Measurements from ENCODE around the gene DEF6.

DEF6 gene

DNA sequence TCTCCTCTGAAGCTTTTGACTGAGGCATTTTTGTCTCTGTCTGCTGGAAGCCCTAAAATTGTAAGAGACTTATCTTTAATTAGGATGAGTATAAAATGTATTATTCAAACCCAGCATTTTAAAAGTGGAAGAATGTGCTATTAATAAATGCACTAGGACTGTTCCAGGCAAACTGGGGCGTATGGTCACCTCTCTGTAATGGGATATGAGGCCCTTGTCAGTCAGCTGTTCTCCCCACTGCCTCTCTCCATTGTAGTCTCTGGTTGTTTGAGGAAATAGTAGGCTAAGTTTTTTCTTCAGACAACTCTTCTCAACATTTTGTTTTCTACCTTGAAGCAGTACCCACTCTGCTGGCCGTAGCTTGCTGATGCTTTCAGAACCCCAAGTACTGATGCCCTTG, 14.3 kb upstream of the DEF6 start:
- DNase-seq (ENCODE audit: extremely low read depth, insufficient read length): no peak

GRCh38 chr6:35287671-35288396, 9.8 kb upstream of the DEF6 start:
- Histone ChIP-seq H3K36me3 (ENCODE audit: control insufficient read depth, insufficient read depth, low read length) (peaks cover 33% of the 10 kb centered on the region), H3K4me3 (replicated peaks; ENCODE audit: low read depth, low read length) (no peak overlapping the region), H3K27me3 (replicated peaks; ENCODE audit: control insufficient read depth, insufficient read depth, low read length) (no peaks in the 10 kb centered on the region)
- DNase-seq (ENCODE audit: extremely low read depth, insufficient read length): no peak
- TF ChIP-seq, protein P1, sequence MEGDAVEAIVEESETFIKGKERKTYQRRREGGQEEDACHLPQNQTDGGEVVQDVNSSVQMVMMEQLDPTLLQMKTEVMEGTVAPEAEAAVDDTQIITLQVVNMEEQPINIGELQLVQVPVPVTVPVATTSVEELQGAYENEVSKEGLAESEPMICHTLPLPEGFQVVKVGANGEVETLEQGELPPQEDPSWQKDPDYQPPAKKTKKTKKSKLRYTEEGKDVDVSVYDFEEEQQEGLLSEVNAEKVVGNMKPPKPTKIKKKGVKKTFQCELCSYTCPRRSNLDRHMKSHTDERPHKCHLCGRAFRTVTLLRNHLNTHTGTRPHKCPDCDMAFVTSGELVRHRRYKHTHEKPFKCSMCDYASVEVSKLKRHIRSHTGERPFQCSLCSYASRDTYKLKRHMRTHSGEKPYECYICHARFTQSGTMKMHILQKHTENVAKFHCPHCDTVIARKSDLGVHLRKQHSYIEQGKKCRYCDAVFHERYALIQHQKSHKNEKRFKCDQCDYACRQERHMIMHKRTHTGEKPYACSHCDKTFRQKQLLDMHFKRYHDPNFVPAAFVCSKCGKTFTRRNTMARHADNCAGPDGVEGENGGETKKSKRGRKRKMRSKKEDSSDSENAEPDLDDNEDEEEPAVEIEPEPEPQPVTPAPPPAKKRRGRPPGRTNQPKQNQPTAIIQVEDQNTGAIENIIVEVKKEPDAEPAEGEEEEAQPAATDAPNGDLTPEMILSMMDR (IDR thresholded peaks at IDR 0.05; ENCODE audit: insufficient read depth, low read length, poor library complexity, severe bottlenecking): no peak

More for the DNA sequence above, 14.3 kb upstream of the DEF6 start:
- peaks cover 26% of the 10 kb centered on the region for H3K36me3 ChIP-seq (ENCODE audit: control insufficient read depth, insufficient read depth, low read length)
- TF ChIP-seq, protein P1 (IDR thresholded peaks at IDR 0.05; ENCODE audit: insufficient read depth, low read length, poor library complexity, severe bottlenecking): no peak
- no peak overlapping the region for H3K4me3 ChIP-seq (replicated peaks; ENCODE audit: low read depth, low read length)
- H3K27me3 ChIP-seq (replicated peaks; ENCODE audit: control insufficient read depth, insufficient read depth, low read length): no peaks in the 10 kb centered on the region

DNA sequence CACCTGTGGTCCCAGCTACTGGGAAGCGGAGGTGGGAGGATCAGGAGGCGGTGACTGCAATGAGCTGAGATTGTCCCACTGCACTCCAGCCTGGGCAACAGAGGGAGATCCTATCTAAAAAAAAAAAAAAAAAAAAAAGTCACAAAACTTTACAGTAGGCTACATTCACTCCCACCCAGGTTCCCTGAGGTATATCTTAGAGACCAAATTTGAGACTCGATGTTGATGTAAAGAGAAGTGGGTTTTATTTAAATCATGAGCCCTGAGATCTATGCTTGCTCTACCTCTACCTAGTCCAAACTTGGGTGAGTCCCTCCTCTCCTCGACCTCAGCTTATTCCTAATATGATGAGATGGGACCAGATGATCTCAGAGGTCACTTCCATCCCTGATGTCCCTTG, 8.8 kb upstream of the DEF6 start:
- no peaks in the 10 kb centered on the region for H3K27me3 ChIP-seq (replicated peaks; ENCODE audit: control insufficient read depth, insufficient read depth, low read length)
- peaks cover 33% of the 10 kb centered on the region for H3K36me3 ChIP-seq (ENCODE audit: control insufficient read depth, insufficient read depth, low read length)
- DNase-seq (ENCODE audit: extremely low read depth, insufficient read length): no peak
- TF ChIP-seq, protein P1 (IDR thresholded peaks at IDR 0.05; ENCODE audit: insufficient read depth, low read length, poor library complexity, severe bottlenecking): no peak
- no peak overlapping the region for H3K4me3 ChIP-seq (replicated peaks; ENCODE audit: low read depth, low read length)

DNA sequence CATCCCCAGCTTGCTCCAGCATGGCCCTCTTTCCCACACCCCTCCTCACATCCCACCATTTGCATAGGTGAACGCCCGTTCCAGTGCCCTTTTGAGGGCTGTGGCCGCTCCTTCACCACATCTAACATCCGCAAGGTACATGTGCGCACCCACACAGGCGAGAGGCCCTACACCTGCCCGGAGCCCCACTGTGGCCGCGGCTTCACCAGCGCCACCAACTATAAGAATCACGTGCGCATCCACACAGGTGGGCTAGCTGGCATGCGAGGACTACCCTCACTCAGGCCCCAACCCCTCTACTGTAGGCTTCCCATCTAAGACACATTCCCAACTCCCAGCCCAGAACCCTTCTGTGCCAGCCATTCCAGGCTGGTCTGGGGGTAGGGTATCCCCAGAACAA, 6.1 kb upstream of the DEF6 start:
- TF ChIP-seq, protein P1 (IDR thresholded peaks at IDR 0.05; ENCODE audit: insufficient read depth, low read length, poor library complexity, severe bottlenecking): no peak
- Histone ChIP-seq H3K36me3 (ENCODE audit: control insufficient read depth, insufficient read depth, low read length) (peaks cover 36% of the 10 kb centered on the region), H3K4me3 (replicated peaks; ENCODE audit: low read depth, low read length) (no peak overlapping the region), H3K27me3 (replicated peaks; ENCODE audit: control insufficient read depth, insufficient read depth, low read length) (no peaks in the 10 kb centered on the region)
- no peak for DNase-seq (ENCODE audit: extremely low read depth, insufficient read length)

DNA sequence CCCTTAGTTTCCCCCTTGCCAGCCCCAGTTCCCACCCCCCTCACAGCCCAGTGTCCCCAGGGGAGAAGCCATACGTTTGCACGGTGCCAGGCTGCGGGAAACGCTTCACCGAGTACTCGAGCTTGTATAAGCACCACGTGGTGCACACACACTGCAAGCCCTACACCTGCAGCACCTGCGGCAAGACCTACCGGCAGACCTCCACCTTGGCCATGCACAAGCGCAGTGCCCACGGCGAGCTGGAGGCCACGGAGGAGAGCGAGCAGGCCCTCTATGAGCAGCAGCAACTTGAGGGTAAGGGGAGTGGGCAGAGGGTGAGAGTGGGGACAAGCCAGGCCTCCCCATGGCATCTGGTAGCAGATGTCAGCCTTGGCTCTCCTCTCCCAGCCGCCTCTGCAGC, 5.1 kb upstream of the DEF6 start:
- Histone ChIP-seq H3K36me3 (ENCODE audit: control insufficient read depth, insufficient read depth, low read length) (peaks cover 32% of the 10 kb centered on the region), H3K27me3 (replicated peaks; ENCODE audit: control insufficient read depth, insufficient read depth, low read length) (no peaks in the 10 kb centered on the region), H3K4me3 (replicated peaks; ENCODE audit: low read depth, low read length) (no peak overlapping the region)
- DNase-seq (ENCODE audit: extremely low read depth, insufficient read length): no peak
- TF ChIP-seq, protein P1 (IDR thresholded peaks at IDR 0.05; ENCODE audit: insufficient read depth, low read length, poor library complexity, severe bottlenecking): no peak

DNA sequence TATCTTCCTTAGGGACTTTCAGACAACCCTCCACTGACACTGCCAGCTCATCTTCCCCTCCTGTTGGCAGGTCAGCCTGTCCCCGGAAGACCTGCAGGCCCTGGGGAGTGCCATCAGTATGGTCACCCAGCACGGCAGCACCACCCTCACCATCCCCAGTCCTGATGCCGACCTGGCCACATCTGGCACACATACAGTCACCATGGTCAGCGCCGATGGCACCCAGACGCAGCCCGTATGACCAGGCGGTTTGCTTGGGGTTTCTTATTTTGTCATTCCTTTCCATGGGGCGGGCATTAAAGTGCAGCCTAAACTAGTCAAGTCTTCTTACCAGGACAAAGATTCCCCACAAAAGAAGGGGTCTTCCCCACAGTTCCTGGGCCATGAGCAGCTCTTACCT, 3.9 kb upstream of the DEF6 start:
- TF ChIP-seq, protein P1 (IDR thresholded peaks at IDR 0.05; ENCODE audit: insufficient read depth, low read length, poor library complexity, severe bottlenecking): no peak
- no peaks in the 10 kb centered on the region for H3K27me3 ChIP-seq (replicated peaks; ENCODE audit: control insufficient read depth, insufficient read depth, low read length)
- H3K4me3 ChIP-seq (replicated peaks; ENCODE audit: low read depth, low read length): no peak overlapping the region
- DNase-seq (ENCODE audit: extremely low read depth, insufficient read length): no peak
- peaks cover 27% of the 10 kb centered on the region for H3K36me3 ChIP-seq (ENCODE audit: control insufficient read depth, insufficient read depth, low read length)

Measured in GM06990 (cell line).